NB4 (cell line): ENCODE results near the gene MED28.

Experiments used
- POLR2A ChIP-seq: IDR thresholded peaks from 2 replicates; pipeline ENCODE4 v1.6.1; 2011; ENCODE audit warnings: mild to moderate bottlenecking; ENCODE audit not compliant: insufficient read length; ENCODE audit errors: extremely low read depth
- TF ChIP-seq, protein P1 (sequence below): IDR thresholded peaks from one replicate; pipeline ENCODE4 v1.5.1; 2012; ENCODE audit warnings: low read depth, low read length

- no peak for TF ChIP-seq POLR2A
- TF ChIP-seq, protein P1, sequence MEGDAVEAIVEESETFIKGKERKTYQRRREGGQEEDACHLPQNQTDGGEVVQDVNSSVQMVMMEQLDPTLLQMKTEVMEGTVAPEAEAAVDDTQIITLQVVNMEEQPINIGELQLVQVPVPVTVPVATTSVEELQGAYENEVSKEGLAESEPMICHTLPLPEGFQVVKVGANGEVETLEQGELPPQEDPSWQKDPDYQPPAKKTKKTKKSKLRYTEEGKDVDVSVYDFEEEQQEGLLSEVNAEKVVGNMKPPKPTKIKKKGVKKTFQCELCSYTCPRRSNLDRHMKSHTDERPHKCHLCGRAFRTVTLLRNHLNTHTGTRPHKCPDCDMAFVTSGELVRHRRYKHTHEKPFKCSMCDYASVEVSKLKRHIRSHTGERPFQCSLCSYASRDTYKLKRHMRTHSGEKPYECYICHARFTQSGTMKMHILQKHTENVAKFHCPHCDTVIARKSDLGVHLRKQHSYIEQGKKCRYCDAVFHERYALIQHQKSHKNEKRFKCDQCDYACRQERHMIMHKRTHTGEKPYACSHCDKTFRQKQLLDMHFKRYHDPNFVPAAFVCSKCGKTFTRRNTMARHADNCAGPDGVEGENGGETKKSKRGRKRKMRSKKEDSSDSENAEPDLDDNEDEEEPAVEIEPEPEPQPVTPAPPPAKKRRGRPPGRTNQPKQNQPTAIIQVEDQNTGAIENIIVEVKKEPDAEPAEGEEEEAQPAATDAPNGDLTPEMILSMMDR, result no peak
Observed at GRCh38 chr4:17574206-17574605, 40.2 kb upstream of the MED28 start.
